Upper lobe of left lung (tissue), 4 donors: Measurements from ENCODE around the gene COL6A1.

Source experiments
- EP300 ChIP-seq, 4 donors: sonication (generic); formaldehyde crosslinking; IDR thresholded peaks; one replicate each; pipeline ENCODE4 v1.5.1; 2017; ENCODE audit warnings: antibody characterized with exemption in 4 of 4, control low read depth in 2 of 4
- POLR2A ChIP-seq, 4 donors: fragments of 450-650 bp; IDR thresholded peaks; one replicate each; pipeline ENCODE4 v1.5.1; 2016 to 2017; ENCODE audit warnings: antibody characterized with exemption in 4 of 4, mild to moderate bottlenecking in 2 of 4
- TF ChIP-seq, protein P1 (sequence below), 6 experiments: fragments of 450-650 bp in 4 of 6; fragments of 200-600 bp in 2 of 6; sonication (generic) in 2 of 6; IDR thresholded peaks; one replicate each; pipeline ENCODE4 v1.5.1; 2016 to 2019; ENCODE audit warnings: antibody characterized with exemption in 6 of 6

GRCh38 chr21:45999581-46000181 lies 18.1 kb downstream of the COL6A1 start:
- TF ChIP-seq, protein P1, sequence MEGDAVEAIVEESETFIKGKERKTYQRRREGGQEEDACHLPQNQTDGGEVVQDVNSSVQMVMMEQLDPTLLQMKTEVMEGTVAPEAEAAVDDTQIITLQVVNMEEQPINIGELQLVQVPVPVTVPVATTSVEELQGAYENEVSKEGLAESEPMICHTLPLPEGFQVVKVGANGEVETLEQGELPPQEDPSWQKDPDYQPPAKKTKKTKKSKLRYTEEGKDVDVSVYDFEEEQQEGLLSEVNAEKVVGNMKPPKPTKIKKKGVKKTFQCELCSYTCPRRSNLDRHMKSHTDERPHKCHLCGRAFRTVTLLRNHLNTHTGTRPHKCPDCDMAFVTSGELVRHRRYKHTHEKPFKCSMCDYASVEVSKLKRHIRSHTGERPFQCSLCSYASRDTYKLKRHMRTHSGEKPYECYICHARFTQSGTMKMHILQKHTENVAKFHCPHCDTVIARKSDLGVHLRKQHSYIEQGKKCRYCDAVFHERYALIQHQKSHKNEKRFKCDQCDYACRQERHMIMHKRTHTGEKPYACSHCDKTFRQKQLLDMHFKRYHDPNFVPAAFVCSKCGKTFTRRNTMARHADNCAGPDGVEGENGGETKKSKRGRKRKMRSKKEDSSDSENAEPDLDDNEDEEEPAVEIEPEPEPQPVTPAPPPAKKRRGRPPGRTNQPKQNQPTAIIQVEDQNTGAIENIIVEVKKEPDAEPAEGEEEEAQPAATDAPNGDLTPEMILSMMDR (IDR thresholded peaks at IDR 0.05) = no peak
- TF ChIP-seq POLR2A (IDR thresholded peaks at IDR 0.05) = no peak
- no peak for TF ChIP-seq EP300 (IDR thresholded peaks at IDR 0.05)
